GM12878 (cell line): ENCODE data around the gene SPINT1. TPM values are rescaled to one million over a fixed set of nuclear protein-coding genes. Genes with fewer than 3 reads are reported as not detected.

Source experiments
- ATAC-seq: fragments of 200-7000 bp; cut with Tn5 transposase; 3 replicates; pipeline ENCODE4 v1.9.1; 2020; ENCODE audit warnings: mild to moderate bottlenecking, moderate library complexity
- BruUV-seq: library from RNA; stranded (reverse); fragments of 400-500 nt; replicated peaks from 2 replicates; lab custom pipeline; 2021; lab: Mats Ljungman, UMichigan
- CTCF ChIA-PET: fragments of 300-600 bp; sonication (Branson Sonifier 250); formaldehyde crosslinking; extraction: SDS; loops from one replicate; lab custom pipeline; 2021; ENCODE audit warnings: inconsistent platforms; lab: Yijun Ruan, JAX
- POLR2A ChIA-PET: fragments of 350-600 bp; formaldehyde crosslinking; extraction: SDS; loops from one replicate; lab custom pipeline; 2021; ENCODE audit warnings: inconsistent platforms; lab: Charles Lee
- RAD21 ChIA-PET: fragments of 300-600 bp; sonication (Branson Sonifier 250); formaldehyde crosslinking; loops from one replicate; lab custom pipeline; 2023; ENCODE audit warnings: antibody characterized with exemption; ENCODE audit not compliant: unreplicated experiment; lab: Charles Lee
- SMC1A ChIA-PET: fragments of 300-600 bp; sonication (Branson Sonifier 250); formaldehyde crosslinking; loops from one replicate; lab custom pipeline; 2023; ENCODE audit not compliant: unreplicated experiment, uncharacterized antibody; lab: Charles Lee
- DNase-seq: peaks from one replicate; pipeline ENCODE4 v3.0.0-alpha.2; 2011; ENCODE audit warnings: low read depth, low spot score
- FAIRE-seq: peaks from 3 replicates; lab custom pipeline; 2011; peaks lifted over from hg19 to GRCh38; lab: Jason Lieb, UNC
- H2AFZ ChIP-seq: 2 replicates; pipeline ENCODE4 v1.6.0; 2011; ENCODE audit warnings: low read depth, low read length, control low read depth; ENCODE audit not compliant: control insufficient read depth
- H3K27ac ChIP-seq: 2 replicates; pipeline ENCODE4 v1.5.1; 2011; ENCODE audit warnings: control low read depth; ENCODE audit not compliant: control insufficient read depth, insufficient read depth
- H3K27me3 ChIP-seq, 2 experiments: replicated peaks in 1 of 2; 2 replicates each; pipeline versions ENCODE4 v1.6.0 to v1.6.1; 2011; ENCODE audit warnings: low read length in 1 of 2; ENCODE audit not compliant: control insufficient read depth in 2 of 2, insufficient read depth in 2 of 2
- H3K36me3 ChIP-seq, 2 experiments: 2 replicates each; pipeline ENCODE4 v1.5.1; 2011; ENCODE audit warnings: low read length in 1 of 2; ENCODE audit not compliant: control insufficient read depth in 2 of 2, insufficient read depth in 2 of 2
- H3K4me1 ChIP-seq: 2 replicates; pipeline ENCODE4 v1.6.1; 2011; ENCODE audit warnings: mild to moderate bottlenecking, low read length, moderate library complexity, mixed read lengths; ENCODE audit not compliant: control insufficient read depth, insufficient read depth
- H3K4me2 ChIP-seq: 2 replicates; pipeline ENCODE4 v1.6.0; 2011; ENCODE audit warnings: control low read depth; ENCODE audit not compliant: control insufficient read depth, insufficient read depth
- H3K4me3 ChIP-seq: fragments of 200-600 bp; sonication (generic); 2 replicates; pipeline ENCODE4 v1.5.1; 2016
- H3K79me2 ChIP-seq: 2 replicates; pipeline ENCODE4 v1.6.0; 2011; ENCODE audit warnings: low read length; ENCODE audit not compliant: control insufficient read depth, insufficient read depth
- H3K9ac ChIP-seq: 2 replicates; pipeline ENCODE4 v1.8.0; 2011; ENCODE audit warnings: low read length, control low read depth, mixed read lengths; ENCODE audit not compliant: control insufficient read depth, insufficient read depth
- H3K9me3 ChIP-seq: replicated peaks from 3 replicates; pipeline ENCODE4 v1.5.1; 2011; ENCODE audit warnings: mild to moderate bottlenecking, low read length; ENCODE audit not compliant: control insufficient read depth, insufficient read depth
- H4K20me1 ChIP-seq: 2 replicates; pipeline ENCODE4 v1.6.0; 2011; ENCODE audit not compliant: control insufficient read depth, insufficient read depth
- CEBPB ChIP-seq, 2 experiments: fragments of 150-350 bp in 1 of 2; IDR thresholded peaks; 2 replicates each; pipeline ENCODE4 v1.6.1; 2012 to 2014; ENCODE audit warnings: low read depth in 2 of 2, low read length in 2 of 2, borderline replicate concordance in 1 of 2, inconsistent platforms in 1 of 2
- CHD4 ChIP-seq: fragments of 200-600 bp; sonication (generic); IDR thresholded peaks from 2 replicates; pipeline ENCODE4 v1.6.1; 2016; ENCODE audit warnings: mild to moderate bottlenecking
- DPF2 ChIP-seq: fragments of 450-650 bp; IDR thresholded peaks from 2 replicates; pipeline ENCODE4 v1.6.1; 2017; ENCODE audit warnings: mild to moderate bottlenecking
- EGR1 ChIP-seq, 2 experiments: IDR thresholded peaks; 1 replicate in 1 of 2; 2 replicates in 1 of 2; pipeline ENCODE4 v1.6.1; 2011 to 2012; ENCODE audit warnings: low read depth in 2 of 2, low read length in 2 of 2, borderline replicate concordance in 1 of 2, mild to moderate bottlenecking in 1 of 2, moderate library complexity in 1 of 2
- HCFC1 ChIP-seq: fragments of 150-350 bp; IDR thresholded peaks from 2 replicates; pipeline ENCODE4 v1.6.1; 2014; ENCODE audit warnings: low read length
- HDAC6 ChIP-seq: fragments of 200-600 bp; sonication (generic); IDR thresholded peaks from one replicate; pipeline ENCODE4 v1.8.0; 2017; ENCODE audit warnings: antibody characterized with exemption; ENCODE audit not compliant: unreplicated experiment
- KAT2A ChIP-seq: conservative IDR thresholded peaks from 2 replicates; pipeline ENCODE4 v1.6.1; 2011; ENCODE audit warnings: low read depth, low read length; ENCODE audit not compliant: control insufficient read depth
- MTA2 ChIP-seq: fragments of 450-650 bp; IDR thresholded peaks from 2 replicates; pipeline ENCODE4 v1.6.1; 2016; ENCODE audit warnings: low read depth, mild to moderate bottlenecking, moderate library complexity
- NFXL1 ChIP-seq: fragments of 450-650 bp; IDR thresholded peaks from 2 replicates; pipeline ENCODE4 v1.6.1; 2017; ENCODE audit warnings: antibody characterized with exemption, mild to moderate bottlenecking, borderline replicate concordance
- NFYB ChIP-seq: IDR thresholded peaks from 2 replicates; pipeline ENCODE4 v1.6.1; 2011; ENCODE audit warnings: low read depth, mild to moderate bottlenecking, low read length, improper control_type of control experiment, moderate library complexity; ENCODE audit not compliant: insufficient read depth
- POLR2AphosphoS2 ChIP-seq: IDR thresholded peaks from 2 replicates; pipeline ENCODE4 v1.6.1; 2011; ENCODE audit warnings: low read depth, mild to moderate bottlenecking, low read length, improper control_type of control experiment, moderate library complexity
- in situ Hi-C: fragments of 300-500 bp; cut with MboI; formaldehyde crosslinking; loops from 9 replicates; pipeline ENCODE4 v1.14.3; 2018; ENCODE audit warnings: mixed read lengths
- intact Hi-C: fragments of 100-400 bp; cut with micrococcal nuclease; formaldehyde crosslinking; loops from one replicate; pipeline ENCODE4 v1.14.2; 2022; ENCODE audit not compliant: unreplicated experiment
- polyA plus RNA-seq, 11 experiments: library from polyadenylated mRNA; depleted of rRNA in 4 of 11; unstranded in 6 of 11; stranded (reverse) in 5 of 11; fragments of >200 nt; fragmentation: Nextera tagmentation in 4 of 11; fragmentation: Illumina TruSeq in 1 of 11; extraction: Ambion mirVana in 4 of 11; extraction: Trizol in 1 of 11; gene quantifications; 1 replicate in 1 of 11; 2 replicates in 10 of 11; pipeline versions ENCODE4 v1.2.1 to v1.2.3, GENCODE V29; 2011 to 2016; ENCODE audit warnings: inconsistent platforms in 2 of 11, missing spikeins in 2 of 11, low read depth in 1 of 11
- total RNA-seq, 4 experiments: library from RNA; depleted of rRNA in 3 of 4; stranded (reverse); fragments of >200 nt in 3 of 4; fragmentation: Illumina TruSeq in 1 of 4; extraction: Trizol in 1 of 4; gene quantifications; 2 replicates each; pipeline versions ENCODE4 v1.2.1 to v1.2.3, GENCODE V29; 2013 to 2021
- TF ChIP-seq, protein P1 (sequence below): IDR thresholded peaks from 2 replicates; pipeline ENCODE4 v1.6.1; 2011; ENCODE audit warnings: borderline replicate concordance, low read depth, mild to moderate bottlenecking, moderate library complexity, low read length; ENCODE audit not compliant: insufficient read depth, poor library complexity, severe bottlenecking
- TF ChIP-seq, protein P2 (sequence below): IDR thresholded peaks from 2 replicates; pipeline ENCODE4 v1.6.1; 2012; ENCODE audit warnings: low read depth, low read length, improper control_type of control experiment
- TF ChIP-seq, protein P3 (sequence below): IDR thresholded peaks from 2 replicates; pipeline ENCODE4 v1.6.1; 2011; ENCODE audit warnings: low read depth, mild to moderate bottlenecking, low read length, moderate library complexity, borderline replicate concordance; ENCODE audit errors: extremely low read depth
- TF ChIP-seq, protein P4 (sequence below): IDR thresholded peaks from 2 replicates; pipeline ENCODE4 v1.6.1; 2011; ENCODE audit warnings: mild to moderate bottlenecking, low read depth, low read length, moderate library complexity; ENCODE audit not compliant: insufficient replicate concordance

SPINT1 gene
- total and polyA plus RNA-seq, 10 of the 15 experiments (the other 5 are each of a cell fraction or from before 2014, with no cell fraction given): 3.5 to 28.6 (median 10.2) TPM

DNA sequence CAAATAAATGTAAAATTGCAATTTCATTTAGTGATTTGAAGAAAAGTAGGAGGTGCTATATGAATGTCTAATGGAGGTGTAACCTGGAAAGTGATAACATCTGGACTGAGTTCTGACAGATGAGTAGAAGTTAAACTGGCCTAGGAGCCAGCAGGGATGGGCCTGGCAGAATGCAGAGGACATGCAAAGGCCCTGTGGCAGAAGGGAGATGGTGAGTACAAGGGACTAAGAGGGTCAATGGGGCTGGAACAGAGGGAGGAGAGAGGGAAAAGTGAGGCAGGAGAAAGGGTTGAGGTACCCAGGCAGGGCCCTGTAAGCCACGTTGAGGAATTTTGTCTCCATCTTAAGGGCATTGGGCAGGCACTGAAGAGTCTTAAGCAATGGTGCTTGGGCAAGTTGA lies 12.0 kb upstream of the SPINT1 start (continued):
- no peak for TF ChIP-seq MTA2
- TF ChIP-seq, protein P1, sequence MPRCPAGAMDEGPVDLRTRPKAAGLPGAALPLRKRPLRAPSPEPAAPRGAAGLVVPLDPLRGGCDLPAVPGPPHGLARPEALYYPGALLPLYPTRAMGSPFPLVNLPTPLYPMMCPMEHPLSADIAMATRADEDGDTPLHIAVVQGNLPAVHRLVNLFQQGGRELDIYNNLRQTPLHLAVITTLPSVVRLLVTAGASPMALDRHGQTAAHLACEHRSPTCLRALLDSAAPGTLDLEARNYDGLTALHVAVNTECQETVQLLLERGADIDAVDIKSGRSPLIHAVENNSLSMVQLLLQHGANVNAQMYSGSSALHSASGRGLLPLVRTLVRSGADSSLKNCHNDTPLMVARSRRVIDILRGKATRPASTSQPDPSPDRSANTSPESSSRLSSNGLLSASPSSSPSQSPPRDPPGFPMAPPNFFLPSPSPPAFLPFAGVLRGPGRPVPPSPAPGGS: no peak
- TF ChIP-seq, all 136 proteins: peak for 0

DNA sequence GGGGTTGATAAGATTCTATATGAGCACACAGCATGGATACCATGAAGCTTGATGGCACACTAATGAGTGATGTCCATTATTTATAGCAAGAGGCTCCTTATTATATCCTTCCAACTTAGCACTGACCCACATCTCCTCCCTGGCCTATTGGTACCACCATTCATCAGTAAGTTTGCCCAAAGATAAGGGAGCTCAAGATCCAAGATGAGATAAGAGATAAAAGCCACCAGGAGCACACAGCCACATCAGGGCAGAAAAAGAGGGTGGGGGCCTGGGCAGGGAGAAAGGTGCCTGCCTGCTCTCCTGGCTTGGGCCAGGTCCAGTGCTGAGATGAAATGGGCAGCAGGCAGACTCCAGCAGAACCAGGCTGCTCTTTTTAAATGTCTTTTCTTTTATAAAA lies 10.9 kb upstream of the SPINT1 start:
- DNase-seq: no peak

More for the DNA sequence above, 10.9 kb upstream of the SPINT1 start:
- FAIRE-seq: no peak
- BruUV-seq: no TSS peak
- H3K27me3 ChIP-seq: no peaks in the 10 kb centered on the region
- no peak overlapping the region for H3K27ac ChIP-seq
- ATAC-seq: no peak
- no peak overlapping the region for H3K4me3 ChIP-seq
- no peaks in the 10 kb centered on the region for H3K36me3 ChIP-seq
- no peaks in the 10 kb centered on the region for H3K4me1 ChIP-seq
- intact Hi-C loops (no loop called here), in situ Hi-C loops (no loop called here)
- TF ChIP-seq POLR2AphosphoS2 (no peak), CEBPB (IDR thresholded peaks at IDR 0.05; ENCODE audit: borderline replicate concordance in 1 of 2, low read depth in 2 of 2, low read length in 2 of 2) (no peak), EGR1 (IDR thresholded peaks at IDR 0.05; ENCODE audit: borderline replicate concordance in 1 of 2, low read depth in 2 of 2, low read length in 2 of 2) (no peak), NFYB (no peak), DPF2 (no peak), HDAC6 (no peak), NFXL1 (no peak), CHD4 (no peak), HCFC1 (no peak), KAT2A (no peak)
- TF ChIP-seq, protein P2, sequence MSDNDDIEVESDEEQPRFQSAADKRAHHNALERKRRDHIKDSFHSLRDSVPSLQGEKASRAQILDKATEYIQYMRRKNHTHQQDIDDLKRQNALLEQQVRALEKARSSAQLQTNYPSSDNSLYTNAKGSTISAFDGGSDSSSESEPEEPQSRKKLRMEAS: no peak
- TF ChIP-seq, protein P3, sequence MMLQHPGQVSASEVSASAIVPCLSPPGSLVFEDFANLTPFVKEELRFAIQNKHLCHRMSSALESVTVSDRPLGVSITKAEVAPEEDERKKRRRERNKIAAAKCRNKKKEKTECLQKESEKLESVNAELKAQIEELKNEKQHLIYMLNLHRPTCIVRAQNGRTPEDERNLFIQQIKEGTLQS: no peak
- TF ChIP-seq, protein P4, sequence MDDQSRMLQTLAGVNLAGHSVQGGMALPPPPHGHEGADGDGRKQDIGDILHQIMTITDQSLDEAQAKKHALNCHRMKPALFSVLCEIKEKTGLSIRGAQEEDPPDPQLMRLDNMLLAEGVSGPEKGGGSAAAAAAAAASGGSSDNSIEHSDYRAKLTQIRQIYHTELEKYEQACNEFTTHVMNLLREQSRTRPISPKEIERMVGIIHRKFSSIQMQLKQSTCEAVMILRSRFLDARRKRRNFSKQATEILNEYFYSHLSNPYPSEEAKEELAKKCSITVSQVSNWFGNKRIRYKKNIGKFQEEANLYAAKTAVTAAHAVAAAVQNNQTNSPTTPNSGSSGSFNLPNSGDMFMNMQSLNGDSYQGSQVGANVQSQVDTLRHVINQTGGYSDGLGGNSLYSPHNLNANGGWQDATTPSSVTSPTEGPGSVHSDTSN: no peak
- CTCF ChIA-PET: interaction anchor here (1.1 to 1.2 kb wide), 2 partner anchors 25 to 109 kb away, joined by 3 read pairs; no protein-coding TSS in a partner anchor
- SMC1A ChIA-PET: interaction anchor here (1.5 kb wide), 1 partner anchor 24 kb away, joined by 4 read pairs; no protein-coding TSS in a partner anchor
- POLR2A ChIA-PET: interaction anchor here (0.6 to 1.0 kb wide), 3 partner anchors 65 to 507 kb away, joined by 3 read pairs; no protein-coding TSS in a partner anchor
- H2AFZ ChIP-seq: no peak overlapping the region
- H4K20me1 ChIP-seq: no peaks in the 10 kb centered on the region
- H3K4me2 ChIP-seq: no peak overlapping the region
- no peak overlapping the region for H3K9ac ChIP-seq
- RAD21 ChIA-PET: no interaction called here
- no peaks in the 10 kb centered on the region for H3K79me2 ChIP-seq
- no peaks in the 10 kb centered on the region for H3K9me3 ChIP-seq
